ENCODE measurements around the gene CZIB.
"Not testable (repeated sequence)": the region's sequence is repeated elsewhere in the genome, so short reads cannot be mapped to it uniquely, and the experiment has no call there.

CZIB gene

GRCh38 chr1:53189061-53189460 is 31.4 kb downstream of the CZIB start:
- no peak for DNase-seq (ENCODE audit: low spot score)

- peak; percentile 25 for DNase-seq (ENCODE audit: low spot score)
Measured at GRCh38 chr1:53188099-53188498, 32.3 kb downstream of the CZIB start.

GRCh38 chr1:53187401-53187800 is 33.0 kb downstream of the CZIB start:
- DNase-seq (ENCODE audit: low spot score): no peak

GRCh38 chr1:53186533-53186932 is 33.9 kb downstream of the CZIB start:
- no peak for DNase-seq (ENCODE audit: low spot score)

- DNase-seq (ENCODE audit: low spot score): not testable (repeated sequence)
Measured at GRCh38 chr1:53185955-53186297, 34.5 kb downstream of the CZIB start.

DNA sequence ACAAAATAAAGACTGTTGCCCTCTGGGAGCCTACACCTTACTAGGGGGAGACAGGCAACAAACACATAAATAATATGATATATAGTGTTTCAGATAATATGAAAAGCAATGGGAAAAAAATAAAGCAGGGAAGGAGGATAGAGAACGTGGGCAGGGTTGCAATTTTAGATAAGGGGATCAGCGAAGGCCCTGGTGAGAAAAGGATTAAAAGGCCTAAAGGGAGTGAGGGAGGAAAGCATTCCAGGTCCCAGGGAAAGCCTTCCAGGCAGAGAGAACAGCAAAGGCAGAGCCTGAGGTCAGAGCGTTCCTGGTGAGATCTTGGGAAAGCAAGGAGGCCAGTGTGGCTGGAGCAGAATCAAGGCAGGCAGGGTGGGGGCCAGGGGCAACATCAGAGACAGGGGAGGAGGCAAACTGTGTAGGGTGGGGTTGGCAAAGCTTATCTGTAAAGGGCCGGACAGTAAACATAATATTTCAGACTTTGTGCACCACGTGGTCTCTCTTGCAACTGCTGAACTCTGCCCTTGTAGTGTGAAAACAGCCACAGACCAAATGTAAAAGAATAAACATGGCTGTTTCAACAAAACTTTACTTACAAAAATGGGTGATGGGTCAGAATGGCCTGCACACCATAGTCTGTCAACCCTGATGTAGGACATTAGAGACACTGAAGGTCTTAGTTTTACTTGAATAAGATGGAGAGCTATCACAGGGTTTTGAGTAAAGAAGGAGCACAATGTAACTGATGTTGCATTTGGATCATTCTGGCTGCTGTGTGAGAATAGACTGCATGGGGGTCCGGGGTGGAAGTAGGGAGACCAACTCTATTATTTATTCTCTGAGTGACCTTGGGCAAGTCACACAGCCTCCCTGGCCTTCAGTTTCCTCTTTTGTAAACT is 37.1 kb downstream of the CZIB start:
- DNase-seq (ENCODE audit: low spot score): no peak

GRCh38 chr1:53182716-53183094 is 37.7 kb downstream of the CZIB start:
- DNase-seq (ENCODE audit: low spot score): no peak

GRCh38 chr1:53182111-53182593 is 38.3 kb downstream of the CZIB start:
- peak; percentile 81 for DNase-seq (ENCODE audit: low spot score)

GRCh38 chr1:53180951-53181350 is 39.5 kb downstream of the CZIB start:
- DNase-seq (ENCODE audit: low spot score): no peak

GRCh38 chr1:53180226-53180625 is 40.2 kb downstream of the CZIB start:
- no peak for DNase-seq (ENCODE audit: low spot score)

- no peak for DNase-seq (ENCODE audit: low spot score)
Measured at GRCh38 chr1:53176452-53177208, 43.8 kb downstream of the CZIB start.

DNA sequence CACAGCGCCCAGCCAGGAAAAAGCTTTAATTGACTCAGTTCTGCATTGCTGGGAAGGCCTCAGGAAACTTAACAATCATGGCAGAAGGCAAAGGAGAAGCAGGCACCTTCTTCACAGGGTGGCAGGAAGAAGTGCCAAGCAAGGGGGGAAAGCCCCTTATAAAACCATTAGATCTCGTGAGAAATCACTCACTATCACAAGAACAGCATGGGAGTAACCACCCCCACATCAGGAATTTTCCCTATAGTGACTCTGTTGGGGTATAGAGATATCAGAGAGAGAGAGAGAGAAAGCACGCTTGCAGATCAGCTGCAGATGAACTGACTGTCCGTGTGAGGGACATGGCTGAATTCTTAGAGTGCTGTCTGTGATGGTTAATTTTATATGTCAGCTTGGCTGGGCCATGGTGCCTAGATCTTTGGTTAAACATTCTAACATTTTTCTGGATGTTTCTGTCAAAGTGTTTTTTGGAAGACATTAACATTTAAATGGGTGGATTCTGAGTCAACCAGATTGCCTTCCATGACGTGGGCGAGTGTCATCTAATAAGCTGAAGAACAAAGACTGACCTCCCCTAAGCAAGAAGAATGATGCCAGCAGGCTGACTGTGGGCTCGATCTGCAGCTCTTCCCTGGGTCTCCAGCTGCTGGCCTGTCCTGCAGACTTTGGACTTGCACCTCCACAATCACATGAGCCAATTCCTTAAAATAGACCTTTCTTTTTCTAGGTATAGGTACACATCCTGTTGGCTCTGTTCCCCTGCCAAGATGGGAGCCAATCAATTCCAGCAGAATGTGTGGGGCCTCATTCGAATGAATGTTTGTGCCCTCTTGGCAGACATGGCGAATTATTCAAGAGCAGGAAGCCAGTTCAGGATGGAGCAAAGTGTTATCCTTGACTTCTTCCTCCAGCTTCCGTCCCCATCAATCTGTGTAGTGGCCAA is 45.2 kb downstream of the CZIB start:
- DNase-seq (ENCODE audit: low spot score): no peak

DNA sequence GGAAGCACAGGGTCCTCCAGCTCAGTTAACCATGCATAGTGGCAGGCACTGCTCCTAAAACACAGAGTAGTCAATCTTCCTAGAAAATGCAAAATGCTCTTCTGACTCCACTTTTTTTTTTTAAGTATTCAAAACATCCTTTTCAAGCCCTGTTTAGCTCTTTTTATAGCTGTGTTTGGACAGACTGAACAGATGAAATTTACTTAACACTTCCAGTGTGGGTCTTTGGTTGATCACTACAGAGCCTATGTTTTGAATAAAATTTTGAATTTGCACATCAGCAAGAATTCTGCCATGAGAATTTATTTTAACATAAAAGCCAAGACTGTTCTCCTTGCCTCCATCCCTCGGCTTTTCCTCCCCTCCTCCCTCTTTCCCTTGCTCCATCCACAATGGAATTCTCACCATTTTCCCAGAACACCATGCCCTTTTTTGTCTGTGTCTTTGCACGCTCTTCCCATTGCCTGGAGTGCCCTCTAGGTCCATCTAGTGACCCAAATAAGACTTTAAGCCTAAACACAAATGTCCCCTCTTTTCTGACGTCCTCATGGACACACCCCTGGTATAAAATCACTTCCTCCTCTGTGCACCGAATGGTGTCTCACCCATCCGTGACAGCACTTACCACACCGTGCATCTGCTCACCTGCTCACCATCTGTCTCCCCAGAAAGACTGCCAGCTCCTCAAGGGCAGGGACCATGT is 47.9 kb downstream of the CZIB start:
- DNase-seq (ENCODE audit: low spot score): peak; percentile 72

- no peak for DNase-seq (ENCODE audit: low spot score)
Measured at GRCh38 chr1:53166912-53167311, 53.5 kb downstream of the CZIB start.

DNA sequence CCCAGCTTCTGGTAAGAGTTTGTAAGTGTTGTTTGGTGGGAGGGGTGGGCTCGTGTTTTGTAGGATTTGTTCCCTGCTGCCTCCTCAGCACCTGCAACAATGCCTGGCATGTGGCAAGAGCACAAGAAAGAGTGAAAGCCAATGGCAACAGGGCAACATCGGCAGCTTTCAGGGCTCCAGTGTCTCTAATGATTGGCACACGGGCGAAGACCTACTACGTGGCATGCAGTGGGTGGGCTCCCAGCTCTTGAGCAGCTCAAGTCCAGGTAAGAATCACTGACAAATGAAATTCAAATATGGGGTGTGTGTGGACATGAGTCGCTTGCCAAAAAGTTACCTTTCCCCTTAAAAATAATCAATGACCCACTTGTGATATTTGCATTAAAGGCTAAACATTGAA is 54.1 kb downstream of the CZIB start:
- no peak for DNase-seq (ENCODE audit: low spot score)

DNA sequence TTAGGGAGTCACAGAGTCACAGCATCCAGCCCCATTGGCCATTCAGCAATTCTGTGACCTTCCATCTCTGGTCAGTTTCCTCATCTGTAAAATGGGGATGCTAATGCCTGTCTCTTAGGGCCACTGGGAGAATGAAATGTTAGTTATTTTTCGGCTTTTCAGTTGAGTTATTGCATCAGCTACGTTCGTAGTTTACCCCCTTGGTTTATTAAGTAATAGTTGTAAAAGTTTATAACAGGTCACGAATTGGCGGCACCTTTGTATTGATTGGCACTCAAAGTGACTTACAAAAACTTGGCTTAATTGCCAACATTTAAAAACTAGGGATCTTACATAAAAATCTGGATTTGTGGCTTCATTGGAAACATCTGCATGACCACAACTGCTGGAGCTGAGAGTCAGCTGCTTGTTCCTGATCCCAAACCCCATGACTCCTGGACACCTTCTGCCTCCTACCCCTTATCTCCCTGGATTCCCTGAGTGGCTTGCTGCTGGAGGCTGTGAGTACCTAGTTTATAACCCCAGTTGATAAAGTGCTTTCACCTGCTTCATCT is 54.9 kb downstream of the CZIB start:
- DNase-seq (ENCODE audit: low spot score): no peak
